Measurements from ENCODE around the gene HDAC9.
"Not testable (repeated sequence)": the region's sequence is repeated elsewhere in the genome, so short reads cannot be mapped to it uniquely, and the experiment has no call there.

HDAC9 gene

GRCh38 chr7:19026888-19027287, 531.3 kb downstream of the HDAC9 start:
- DNase-seq (ENCODE audit: low read depth) = no peak

GRCh38 chr7:19030281-19030680, 534.7 kb downstream of the HDAC9 start:
- DNase-seq (ENCODE audit: low read depth) = no peak

DNA sequence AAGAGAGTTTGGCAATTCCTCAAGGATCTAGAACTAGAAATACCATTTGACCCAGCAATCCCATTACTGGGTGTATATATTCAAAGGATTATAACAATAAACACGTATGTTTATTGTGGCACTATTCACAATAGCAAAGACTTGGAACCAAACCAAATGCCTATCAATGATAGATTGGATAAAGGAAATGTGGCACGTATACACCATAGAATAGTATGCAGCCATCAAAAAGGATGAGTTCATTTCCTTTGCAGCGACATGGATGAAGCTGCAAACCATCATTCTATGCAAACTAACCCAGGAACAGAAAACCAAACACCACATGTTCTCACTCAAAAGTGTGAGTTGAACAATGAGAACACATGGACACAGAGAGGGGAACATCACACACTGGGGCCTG, 537.4 kb downstream of the HDAC9 start:
- DNase-seq (ENCODE audit: low read depth) = not testable (repeated sequence)

DNA sequence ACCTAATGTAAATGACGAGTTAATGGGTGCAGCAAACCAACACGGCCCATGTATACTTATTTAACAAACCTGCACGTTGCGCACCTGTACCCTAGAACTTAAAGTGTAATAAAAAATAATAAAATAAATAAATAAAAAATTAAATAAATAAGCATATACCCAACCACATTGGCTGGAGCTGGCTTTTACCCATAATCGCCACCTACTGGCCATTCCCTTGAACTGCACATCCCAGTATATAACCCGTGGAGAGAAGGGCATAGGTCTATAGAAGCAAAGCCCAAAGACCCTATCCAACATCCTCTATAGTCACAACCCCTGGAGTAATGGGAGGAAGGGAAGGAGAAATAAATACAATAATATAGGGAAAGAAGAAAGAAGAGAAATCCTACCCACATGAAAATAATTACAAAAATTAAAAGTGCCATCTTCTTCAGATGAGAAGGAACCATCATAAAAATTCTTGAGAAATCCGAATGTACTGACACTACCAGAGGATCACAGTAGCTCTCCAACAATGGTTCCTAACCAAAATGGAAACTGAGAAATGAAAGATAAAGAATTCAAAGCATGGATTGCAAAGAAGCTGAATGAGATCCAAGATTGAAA, 556.3 kb downstream of the HDAC9 start:
- no peak for DNase-seq (ENCODE audit: low read depth)
